ENCODE measurements around the gene IL23R.

The IL23R gene

DNA sequence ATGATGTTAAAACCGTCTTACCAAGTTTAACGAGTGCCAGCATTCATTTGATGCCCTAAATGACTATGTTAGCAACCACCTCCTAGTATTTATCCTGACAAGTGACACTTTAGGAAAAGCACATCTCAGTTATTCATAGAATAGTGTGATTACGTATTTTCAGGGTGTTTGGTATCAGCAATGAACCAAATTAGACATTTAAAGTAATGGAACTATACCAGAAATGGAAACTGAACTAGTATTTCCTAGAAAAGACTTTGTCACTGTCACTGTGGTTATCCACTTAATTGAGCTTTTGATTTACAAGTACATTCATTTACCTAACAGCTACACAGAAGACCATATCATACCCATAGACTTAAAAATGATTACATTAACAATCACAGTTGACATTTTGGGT, 137.8 kb downstream of the IL23R start:
- no peak for DNase-seq (ENCODE audit: low spot score)

GRCh38 chr1:67306547-67306946, 140.3 kb downstream of the IL23R start:
- DNase-seq (ENCODE audit: low spot score) = no peak

DNA sequence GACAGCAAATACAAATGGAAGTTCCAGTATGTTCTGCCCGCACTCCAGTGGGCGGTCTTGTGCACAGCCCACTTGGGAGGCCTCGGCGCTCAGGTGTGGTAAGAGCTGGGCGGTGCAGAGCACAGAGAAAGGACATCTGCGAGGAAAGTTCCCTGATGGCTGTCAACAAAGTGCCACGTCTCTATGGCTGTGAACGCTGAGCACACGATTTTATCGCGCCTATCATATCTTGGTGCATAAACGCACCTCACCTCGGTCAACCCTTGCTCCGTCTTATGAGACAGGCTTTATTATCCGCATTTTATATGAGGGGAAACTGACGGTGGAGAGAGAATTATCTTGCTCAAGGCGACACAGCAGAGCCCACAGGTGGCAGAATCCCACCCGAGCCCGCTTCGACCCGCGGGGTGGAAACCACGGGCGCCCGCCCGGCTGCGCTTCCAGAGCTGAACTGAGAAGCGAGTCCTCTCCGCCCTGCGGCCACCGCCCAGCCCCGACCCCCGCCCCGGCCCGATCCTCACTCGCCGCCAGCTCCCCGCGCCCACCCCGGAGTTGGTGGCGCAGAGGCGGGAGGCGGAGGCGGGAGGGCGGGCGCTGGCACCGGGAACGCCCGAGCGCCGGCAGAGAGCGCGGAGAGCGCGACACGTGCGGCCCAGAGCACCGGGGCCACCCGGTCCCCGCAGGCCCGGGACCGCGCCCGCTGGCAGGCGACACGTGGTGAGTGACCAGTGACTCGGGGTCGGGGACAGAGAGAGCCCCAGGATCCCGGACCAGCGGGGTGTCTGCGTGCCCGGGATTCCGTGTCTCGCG, 141.2 kb downstream of the IL23R start, which contains the start of gene IL12RB2:
IL12RB2 (plus strand) TSS at position 623 of the 810 bp plus-strand sequence. CDS start 12,496 bp downstream, outside the sequence.
- DNase-seq (ENCODE audit: low spot score) = no peak

GRCh38 chr1:67308136-67308535, 141.9 kb downstream of the IL23R start:
- no peak for DNase-seq (ENCODE audit: low spot score)
